IMR-90 (cell line): Measurements from ENCODE around the gene NEURL1B. TPM values are rescaled to one million over a fixed set of nuclear protein-coding genes. Genes with fewer than 3 reads are reported as not detected.

ENCODE experiments used
- ATAC-seq: fragments of 200-7000 bp; cut with Tn5 transposase; 2 replicates; pipeline ENCODE4 v1.9.1; 2020; ENCODE audit warnings: low read depth, mild to moderate bottlenecking, moderate library complexity
- BruUV-seq: library from RNA; stranded (reverse); fragments of 400-500 nt; replicated peaks from 2 replicates; lab custom pipeline; 2021; lab: Mats Ljungman, UMichigan
- CTCF ChIA-PET: fragments of 300-600 bp; formaldehyde crosslinking; extraction: SDS; loops from one replicate; lab custom pipeline; 2021; ENCODE audit warnings: antibody characterized with exemption; lab: Yijun Ruan, JAX
- POLR2A ChIA-PET: fragments of 300-600 bp; sonication (Branson Sonifier 250); formaldehyde crosslinking; loops from one replicate; lab custom pipeline; 2022; ENCODE audit warnings: antibody characterized with exemption; ENCODE audit not compliant: unreplicated experiment; lab: Charles Lee
- DNase-seq: peaks from one replicate; pipeline ENCODE4 v3.0.0; 2013
- H2AFZ ChIP-seq: replicated peaks from 2 replicates; pipeline ENCODE3; 2013; ENCODE audit warnings: low read length, mild to moderate bottlenecking; ENCODE audit not compliant: poor library complexity
- H2AK5ac ChIP-seq: 2 replicates; pipeline ENCODE4 v1.6.1; 2013; ENCODE audit warnings: low read depth, low read length, inconsistent platforms
- H2AK9ac ChIP-seq: replicated peaks from 2 replicates; pipeline ENCODE3; 2013; ENCODE audit warnings: mild to moderate bottlenecking, low read depth, low read length, moderate library complexity; ENCODE audit not compliant: poor library complexity
- H2BK120ac ChIP-seq: 2 replicates; pipeline ENCODE4 v1.6.1; 2013; ENCODE audit warnings: low read depth, low read length, inconsistent platforms
- H2BK15ac ChIP-seq: 3 replicates; pipeline ENCODE4 v1.6.1; 2013; ENCODE audit warnings: low read depth, low read length, inconsistent platforms
- H2BK20ac ChIP-seq: 2 replicates; pipeline ENCODE4 v1.6.1; 2013; ENCODE audit warnings: low read depth, mild to moderate bottlenecking, inconsistent platforms, low read length, moderate library complexity
- H2BK5ac ChIP-seq: 2 replicates; pipeline ENCODE4 v1.6.1; 2013; ENCODE audit warnings: mild to moderate bottlenecking, low read depth, low read length, inconsistent platforms; ENCODE audit not compliant: poor library complexity, severe bottlenecking
- H3K14ac ChIP-seq: replicated peaks from 2 replicates; pipeline ENCODE4 v1.6.1; 2013; ENCODE audit warnings: low read depth, low read length, inconsistent platforms
- H3K18ac ChIP-seq: 2 replicates; pipeline ENCODE4 v1.6.1; 2013; ENCODE audit warnings: low read depth, low read length, control low read depth
- H3K23ac ChIP-seq: 2 replicates; pipeline ENCODE4 v1.6.1; 2013; ENCODE audit warnings: low read depth, low read length, inconsistent platforms
- H3K27ac ChIP-seq: 2 replicates; pipeline ENCODE4 v1.5.1; 2013; ENCODE audit warnings: mild to moderate bottlenecking, control low read depth, low read length; ENCODE audit not compliant: insufficient read depth
- H3K27me3 ChIP-seq: 2 replicates; pipeline ENCODE4 v1.6.1; 2013; ENCODE audit warnings: low read length; ENCODE audit not compliant: control insufficient read depth, insufficient read depth
- H3K36me3 ChIP-seq: 2 replicates; pipeline ENCODE4 v1.6.1; 2013; ENCODE audit warnings: low read length, mixed read lengths; ENCODE audit not compliant: control insufficient read depth, insufficient read depth
- H3K4ac ChIP-seq: 2 replicates; pipeline ENCODE4 v1.6.1; 2013; ENCODE audit warnings: low read depth, low read length, inconsistent platforms
- H3K4me1 ChIP-seq: 2 replicates; pipeline ENCODE4 v1.6.1; 2013; ENCODE audit warnings: low read length, mixed read lengths; ENCODE audit not compliant: control insufficient read depth, insufficient read depth
- H3K4me2 ChIP-seq: 2 replicates; pipeline ENCODE4 v1.6.1; 2013; ENCODE audit warnings: low read depth, mild to moderate bottlenecking, control low read depth, low read length, moderate library complexity
- H3K4me3 ChIP-seq: 2 replicates; pipeline ENCODE4 v1.5.1; 2013; ENCODE audit warnings: low read depth, mild to moderate bottlenecking, control low read depth, low read length, moderate library complexity; ENCODE audit not compliant: insufficient read depth
- H3K56ac ChIP-seq: 2 replicates; pipeline ENCODE4 v1.6.1; 2013; ENCODE audit warnings: low read length, inconsistent platforms; ENCODE audit not compliant: insufficient read depth; ENCODE audit errors: extremely low read depth
- H3K79me1 ChIP-seq, 2 experiments: 2 replicates each; pipeline ENCODE4 v1.6.1; 2013; ENCODE audit warnings: low read length in 2 of 2, inconsistent platforms in 1 of 2, low read depth in 1 of 2
- H3K9ac ChIP-seq: 2 replicates; pipeline ENCODE4 v1.6.1; 2013; ENCODE audit warnings: low read depth, low read length, control low read depth
- H3K9me1 ChIP-seq: 2 replicates; pipeline ENCODE4 v1.6.1; 2013; ENCODE audit warnings: low read length, inconsistent platforms; ENCODE audit not compliant: insufficient read depth
- H3K9me3 ChIP-seq: 2 replicates; pipeline ENCODE4 v1.6.1; 2013; ENCODE audit warnings: low read length; ENCODE audit not compliant: control insufficient read depth, insufficient read depth
- H4K20me1 ChIP-seq: 2 replicates; pipeline ENCODE4 v1.6.1; 2013; ENCODE audit warnings: low read length, inconsistent platforms; ENCODE audit not compliant: insufficient read depth
- H4K5ac ChIP-seq: 2 replicates; pipeline ENCODE4 v1.6.1; 2013; ENCODE audit warnings: mild to moderate bottlenecking, low read depth, low read length, control low read depth
- H4K8ac ChIP-seq, 2 experiments: 2 replicates each; pipeline ENCODE4 v1.6.1; 2013; ENCODE audit warnings: low read depth in 2 of 2, low read length in 2 of 2, control low read depth in 1 of 2, inconsistent platforms in 1 of 2
- H4K91ac ChIP-seq: 2 replicates; pipeline ENCODE4 v1.6.1; 2013; ENCODE audit warnings: low read depth, low read length, inconsistent platforms; ENCODE audit not compliant: insufficient read depth
- RAD21 ChIP-seq: IDR thresholded peaks from 2 replicates; pipeline ENCODE4 v1.6.1; 2012; ENCODE audit warnings: low read length, improper control_type of control experiment
- WGBS, 2 experiments: methylation state at CpG; one replicate each; pipeline versions ENCODE4 v1.1.5 to v1.1.7; 2013; ENCODE audit warnings: missing lambda C conversion rate in 2 of 2; ENCODE audit not compliant: insufficient read length in 1 of 2; ENCODE audit errors: extremely low coverage in 2 of 2; 5-methylcytosine and 5-hydroxymethylcytosine counted together
- dilution Hi-C: fragments of 300-500 bp; cut with HindIII; formaldehyde crosslinking; loops from one replicate; pipeline ENCODE4 v1.14.3; 2018; ENCODE audit warnings: low sequenced_read_pairs; ENCODE audit not compliant: unreplicated experiment
- in situ Hi-C: fragments of 300-500 bp; cut with MboI; formaldehyde crosslinking; loops from 3 replicates; pipeline ENCODE4 v1.14.3; 2019; ENCODE audit warnings: low sequenced_read_pairs, inconsistent platforms, mixed read lengths
- intact Hi-C: fragments of 100-400 bp; cut with micrococcal nuclease; formaldehyde crosslinking; loops from 2 replicates; pipeline ENCODE4 v1.10.0; 2022
- polyA plus RNA-seq, 3 experiments: library from polyadenylated mRNA; depleted of rRNA; stranded (reverse); fragments of >200 nt; gene quantifications; 2 replicates each; pipeline ENCODE4 v1.2.3, GENCODE V29; 2012; ENCODE audit warnings: low replicate concordance in 1 of 3
- total RNA-seq: library from RNA; depleted of rRNA; stranded (reverse); fragments of >200 nt; gene quantifications from 2 replicates; pipeline ENCODE4 v1.2.3, GENCODE V29; 2012
- TF ChIP-seq, protein P1 (sequence below): fragments of 150-350 bp; IDR thresholded peaks from 2 replicates; pipeline ENCODE4 v1.6.1; 2016; ENCODE audit warnings: low read depth, mild to moderate bottlenecking, low read length, moderate library complexity, borderline replicate concordance

NEURL1B gene
- total and polyA plus RNA-seq, 2 of the 4 experiments (the other 2 are of a cell fraction) = 1.8 to 2.8 TPM

DNA sequence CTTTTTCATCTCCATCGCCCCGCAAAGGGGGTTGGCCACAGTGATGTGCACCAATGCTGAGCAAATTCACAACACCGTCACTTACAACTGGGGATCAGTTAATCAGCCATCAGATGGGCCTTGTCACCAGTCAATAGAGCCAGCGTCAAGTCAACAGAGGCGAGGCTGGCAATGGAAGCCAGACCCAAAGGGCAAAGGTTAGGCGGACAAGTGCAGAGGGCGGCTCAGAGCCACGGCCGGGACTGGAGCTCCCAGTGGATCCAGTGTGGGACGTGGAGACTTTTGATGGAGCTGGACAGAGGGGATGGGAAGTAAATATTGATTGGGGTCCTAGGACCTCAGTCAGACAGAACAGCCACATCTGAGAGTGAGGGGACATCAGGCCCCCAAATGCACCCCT, 84.2 kb downstream of the NEURL1B start:
- no peak overlapping the region for H3K56ac ChIP-seq
- TF ChIP-seq RAD21 = no peak
- TF ChIP-seq, protein P1, sequence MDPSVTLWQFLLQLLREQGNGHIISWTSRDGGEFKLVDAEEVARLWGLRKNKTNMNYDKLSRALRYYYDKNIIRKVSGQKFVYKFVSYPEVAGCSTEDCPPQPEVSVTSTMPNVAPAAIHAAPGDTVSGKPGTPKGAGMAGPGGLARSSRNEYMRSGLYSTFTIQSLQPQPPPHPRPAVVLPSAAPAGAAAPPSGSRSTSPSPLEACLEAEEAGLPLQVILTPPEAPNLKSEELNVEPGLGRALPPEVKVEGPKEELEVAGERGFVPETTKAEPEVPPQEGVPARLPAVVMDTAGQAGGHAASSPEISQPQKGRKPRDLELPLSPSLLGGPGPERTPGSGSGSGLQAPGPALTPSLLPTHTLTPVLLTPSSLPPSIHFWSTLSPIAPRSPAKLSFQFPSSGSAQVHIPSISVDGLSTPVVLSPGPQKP = no peak
- peaks cover 5% of the 10 kb centered on the region; the same call in 1 of the 2 replicates for H3K27me3 ChIP-seq
- H3K4ac ChIP-seq = no peak overlapping the region
- DNase-seq = no peak
- peaks cover 5% of the 10 kb centered on the region for H3K4me1 ChIP-seq
- H2AK5ac ChIP-seq = no peak overlapping the region
- CTCF ChIA-PET = interaction anchor here (1.8 kb wide), 1 partner anchor 10 kb away, joined by 7 read pairs; no protein-coding TSS in a partner anchor
- no peak overlapping the region for H2BK15ac ChIP-seq
- H3K27ac ChIP-seq = no peak overlapping the region
- H3K79me1 ChIP-seq = no peaks in the 10 kb centered on the region
- in situ Hi-C loops = no loop called here
- no peak for ATAC-seq
- H2AFZ ChIP-seq = no peak overlapping the region
- no peak overlapping the region for H4K8ac ChIP-seq
- H3K4me3 ChIP-seq = no peak overlapping the region
- BruUV-seq = no TSS peak
- H3K9me1 ChIP-seq = no peaks in the 10 kb centered on the region
- no peak overlapping the region for H3K14ac ChIP-seq
- H3K23ac ChIP-seq = no peak overlapping the region
- no peak overlapping the region for H3K4me2 ChIP-seq
- intact Hi-C loops = no loop called here
- H4K5ac ChIP-seq = no peak overlapping the region
- no peak overlapping the region for H2BK5ac ChIP-seq
- no peaks in the 10 kb centered on the region for H4K20me1 ChIP-seq
- dilution Hi-C loops = no loop called here
- H2AK9ac ChIP-seq = no peak overlapping the region
- H3K9me3 ChIP-seq = no peaks in the 10 kb centered on the region
- 94% methylated on average over 3 of the region's 10 CpGs; no CpG with 5 or more reads in 1 of the 2 experiments for WGBS, 2 experiments
- H3K9ac ChIP-seq = no peak overlapping the region
- no peak overlapping the region for H2BK20ac ChIP-seq
- no peak overlapping the region for H4K91ac ChIP-seq
- no peak overlapping the region for H3K18ac ChIP-seq
- H3K36me3 ChIP-seq = no peaks in the 10 kb centered on the region
- H2BK120ac ChIP-seq = no peak overlapping the region
- POLR2A ChIA-PET = no interaction called here
